Fibroblast of lung (primary cell): ENCODE data around the gene PRDX5.

Experiments
- EZH2 ChIP-seq: IDR thresholded peaks from 2 replicates; pipeline ENCODE4 v1.5.1; 2012; ENCODE audit warnings: low read length, control low read depth, mild to moderate bottlenecking; ENCODE audit errors: missing control alignments
- TF ChIP-seq, protein P1 (sequence below), 2 donors: IDR thresholded peaks in 1 of 2; conservative IDR thresholded peaks in 1 of 2; 1 replicate in 1 of 2; 2 replicates in 1 of 2; pipeline ENCODE4 v1.5.1; 2011 to 2012; ENCODE audit warnings: low read length in 2 of 2, control low read depth in 1 of 2, inconsistent platforms in 1 of 2, low read depth in 1 of 2, mild to moderate bottlenecking in 1 of 2

DNA sequence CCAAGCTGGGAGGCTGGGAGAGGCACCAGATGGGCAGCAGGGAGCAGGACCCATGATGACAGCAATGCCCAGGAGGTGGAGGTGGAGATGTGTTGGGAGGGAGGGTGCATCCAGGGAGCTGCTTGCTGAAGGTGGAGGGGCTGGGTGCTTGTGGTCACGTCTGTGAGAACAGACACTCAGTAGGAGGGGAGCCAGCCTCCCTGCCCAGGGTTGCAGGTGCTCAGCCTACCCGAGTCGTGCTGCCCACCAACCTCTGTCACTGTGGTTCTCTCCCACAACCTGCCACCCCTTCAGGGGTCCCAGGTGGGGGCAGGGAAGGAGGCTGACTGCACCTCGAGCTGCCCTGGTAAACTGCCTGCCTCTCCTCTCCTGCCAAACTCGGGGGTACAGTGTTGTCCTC is 5.5 kb downstream of the PRDX5 start:
- TF ChIP-seq, protein P1, sequence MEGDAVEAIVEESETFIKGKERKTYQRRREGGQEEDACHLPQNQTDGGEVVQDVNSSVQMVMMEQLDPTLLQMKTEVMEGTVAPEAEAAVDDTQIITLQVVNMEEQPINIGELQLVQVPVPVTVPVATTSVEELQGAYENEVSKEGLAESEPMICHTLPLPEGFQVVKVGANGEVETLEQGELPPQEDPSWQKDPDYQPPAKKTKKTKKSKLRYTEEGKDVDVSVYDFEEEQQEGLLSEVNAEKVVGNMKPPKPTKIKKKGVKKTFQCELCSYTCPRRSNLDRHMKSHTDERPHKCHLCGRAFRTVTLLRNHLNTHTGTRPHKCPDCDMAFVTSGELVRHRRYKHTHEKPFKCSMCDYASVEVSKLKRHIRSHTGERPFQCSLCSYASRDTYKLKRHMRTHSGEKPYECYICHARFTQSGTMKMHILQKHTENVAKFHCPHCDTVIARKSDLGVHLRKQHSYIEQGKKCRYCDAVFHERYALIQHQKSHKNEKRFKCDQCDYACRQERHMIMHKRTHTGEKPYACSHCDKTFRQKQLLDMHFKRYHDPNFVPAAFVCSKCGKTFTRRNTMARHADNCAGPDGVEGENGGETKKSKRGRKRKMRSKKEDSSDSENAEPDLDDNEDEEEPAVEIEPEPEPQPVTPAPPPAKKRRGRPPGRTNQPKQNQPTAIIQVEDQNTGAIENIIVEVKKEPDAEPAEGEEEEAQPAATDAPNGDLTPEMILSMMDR (conservative IDR thresholded peaks at IDR 0.05 in 1 of 2, IDR thresholded peaks at IDR 0.05 in 1 of 2; ENCODE audit: low read depth in 1 of 2, low read length in 2 of 2): no peak
- TF ChIP-seq EZH2: no peak
